COLO668 (cell line): ENCODE measurements around the gene SERPINA1.
"Not testable (repeated sequence)": the region's sequence is repeated elsewhere in the genome, so short reads cannot be mapped to it uniquely, and the experiment has no call there.

Experiments
- DNase-seq: peaks from one replicate; lab custom pipeline; 2025; ENCODE audit not compliant: unreplicated experiment; lab: John Stamatoyannopoulos, UW

Gene SERPINA1

DNA sequence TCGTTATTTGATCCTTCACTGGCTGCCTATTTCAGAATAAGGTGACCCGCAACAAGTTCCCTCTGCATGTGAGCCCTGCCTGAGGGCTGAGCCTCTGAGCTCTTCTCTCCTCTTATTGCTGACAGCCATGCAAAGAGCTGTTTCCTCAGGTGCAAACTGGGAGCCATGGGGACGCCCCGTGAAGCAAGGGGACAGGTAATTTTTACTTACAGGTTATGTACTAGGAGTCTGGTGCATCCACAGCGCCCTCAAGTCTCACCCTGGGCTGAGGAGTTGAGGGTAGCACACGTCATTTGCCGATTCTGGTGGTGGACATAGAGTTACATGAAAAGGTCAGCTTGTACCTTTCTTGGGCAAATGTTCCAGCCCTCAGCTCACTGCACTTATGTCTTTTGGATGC lies 39.1 kb downstream of the SERPINA1 start:
- DNase-seq, result no peak

DNA sequence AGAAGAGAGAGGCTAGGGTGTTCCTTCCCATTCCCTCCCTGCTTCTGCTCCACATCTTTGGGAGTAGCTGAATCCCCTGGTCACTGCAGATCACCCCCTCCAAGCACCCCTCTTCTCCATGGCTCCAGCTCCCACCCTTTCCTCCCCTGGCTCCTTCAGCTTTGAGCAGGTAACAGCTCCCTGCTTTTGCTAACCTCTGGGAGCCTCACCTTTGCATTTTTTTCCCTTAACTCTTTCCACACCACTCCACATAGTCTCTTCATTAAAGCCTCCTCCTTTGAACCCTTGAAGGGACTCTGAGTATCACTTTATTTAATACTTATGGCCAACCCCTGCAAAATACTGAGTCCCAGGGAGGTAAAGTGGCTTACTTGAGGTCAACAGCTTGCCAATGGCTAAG lies 39.6 kb downstream of the SERPINA1 start:
- no peak for DNase-seq

DNA sequence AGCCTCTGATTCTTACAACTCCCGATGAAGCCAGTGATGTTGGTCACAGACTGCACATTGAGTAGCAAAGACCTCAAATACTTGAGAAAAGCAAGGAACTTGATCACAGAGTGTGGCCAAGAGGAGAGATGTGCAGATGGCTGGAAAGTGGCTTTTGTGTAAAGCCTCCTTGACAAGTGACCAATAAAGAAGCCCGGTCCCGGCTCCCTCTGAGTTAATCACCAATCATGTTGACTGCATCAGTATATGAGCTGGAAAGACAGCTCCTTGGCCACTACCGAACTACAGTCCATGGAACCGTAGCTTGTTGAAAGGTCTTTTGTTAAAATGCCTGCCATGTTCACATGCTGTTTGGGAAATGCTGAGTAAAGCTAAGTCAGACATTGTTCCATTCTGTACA lies 41.6 kb downstream of the SERPINA1 start:
- DNase-seq, result no peak

DNA sequence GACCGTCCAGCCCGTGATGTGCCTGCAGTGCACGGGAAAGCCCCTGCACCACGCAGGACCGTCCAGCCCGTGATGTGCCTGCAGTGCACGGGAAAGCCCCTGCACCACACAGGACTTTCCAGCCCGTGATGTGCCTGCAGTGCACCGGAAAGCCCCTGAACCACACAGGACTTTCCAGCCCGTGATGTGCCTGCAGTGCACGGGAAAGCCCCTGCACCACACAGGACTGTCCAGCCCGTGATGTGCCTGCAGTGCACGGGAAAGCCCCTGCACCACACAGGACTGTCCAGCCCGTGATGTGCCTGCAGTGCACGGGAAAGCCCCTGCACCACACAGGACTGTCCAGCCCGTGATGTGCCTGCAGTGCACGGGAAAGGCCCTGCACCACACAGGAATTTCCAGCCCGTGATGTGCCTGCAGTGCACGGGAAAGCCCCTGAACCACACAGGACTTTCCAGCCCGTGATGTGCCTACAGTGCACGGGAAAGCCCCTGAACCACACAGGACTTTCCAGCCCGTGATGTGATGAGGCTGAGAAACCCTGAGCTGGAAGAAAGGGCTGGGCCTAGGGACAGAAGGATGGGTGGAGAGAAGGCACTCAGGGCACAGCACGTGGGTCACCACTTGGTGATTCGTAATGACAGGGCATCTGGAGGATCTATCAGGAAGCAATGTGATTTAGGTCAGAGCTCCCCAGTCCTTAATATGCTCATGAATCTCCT lies 42.2 kb downstream of the SERPINA1 start:
- DNase-seq, result not testable (repeated sequence)

DNA sequence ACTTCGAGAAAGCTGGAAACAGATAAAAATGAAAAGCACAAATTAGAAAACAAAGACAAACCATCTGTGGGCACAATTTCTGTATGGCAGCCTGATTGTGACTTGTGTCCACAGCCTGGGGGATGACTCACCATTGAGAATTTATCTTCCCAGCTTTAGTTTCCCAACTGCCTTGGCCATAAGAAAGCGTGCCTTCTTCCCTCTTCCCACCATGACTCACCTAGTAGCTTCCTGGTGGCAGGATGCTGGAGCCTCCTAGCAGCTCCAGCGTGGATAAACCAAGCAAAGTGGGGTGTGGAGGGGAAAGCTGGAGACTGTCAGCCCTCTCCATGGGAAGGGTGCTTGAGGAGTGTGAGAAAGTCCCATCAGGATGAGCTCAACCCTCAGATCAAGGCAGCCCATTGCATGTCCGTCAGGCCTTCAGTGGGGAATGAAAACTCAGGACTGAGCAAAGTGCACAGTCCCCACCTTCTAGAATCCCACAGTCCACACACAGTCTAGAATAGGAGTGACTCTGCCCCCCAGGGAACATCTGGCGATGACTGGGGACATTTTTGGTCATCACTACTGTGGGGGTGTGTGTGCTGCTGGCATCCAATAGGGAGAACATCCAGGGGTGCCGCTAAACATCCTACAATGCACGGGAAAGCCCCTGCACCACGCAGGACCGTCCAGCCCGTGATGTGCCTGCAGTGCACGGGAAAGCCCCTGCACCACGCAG lies 42.9 kb downstream of the SERPINA1 start:
- no peak for DNase-seq

DNA sequence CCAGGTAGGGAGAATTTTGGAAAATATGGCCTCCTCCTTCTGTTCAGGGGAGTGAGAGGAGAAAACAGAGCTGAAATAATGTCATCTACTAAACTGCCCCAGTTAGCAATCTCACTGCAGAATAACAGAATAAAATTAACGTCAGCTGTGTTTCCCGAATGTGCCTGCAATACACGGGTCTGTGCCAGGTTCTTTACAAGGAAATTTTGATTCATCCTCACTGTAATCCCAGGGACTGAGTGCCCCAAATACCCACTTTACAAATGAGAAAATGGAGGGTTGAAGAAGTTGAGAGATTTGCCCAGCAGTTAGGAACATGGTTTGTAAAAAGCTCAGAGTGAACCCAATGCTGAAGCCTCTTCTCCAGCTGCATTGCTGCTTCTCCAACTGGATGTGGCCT lies 44.0 kb downstream of the SERPINA1 start:
- no peak for DNase-seq

DNA sequence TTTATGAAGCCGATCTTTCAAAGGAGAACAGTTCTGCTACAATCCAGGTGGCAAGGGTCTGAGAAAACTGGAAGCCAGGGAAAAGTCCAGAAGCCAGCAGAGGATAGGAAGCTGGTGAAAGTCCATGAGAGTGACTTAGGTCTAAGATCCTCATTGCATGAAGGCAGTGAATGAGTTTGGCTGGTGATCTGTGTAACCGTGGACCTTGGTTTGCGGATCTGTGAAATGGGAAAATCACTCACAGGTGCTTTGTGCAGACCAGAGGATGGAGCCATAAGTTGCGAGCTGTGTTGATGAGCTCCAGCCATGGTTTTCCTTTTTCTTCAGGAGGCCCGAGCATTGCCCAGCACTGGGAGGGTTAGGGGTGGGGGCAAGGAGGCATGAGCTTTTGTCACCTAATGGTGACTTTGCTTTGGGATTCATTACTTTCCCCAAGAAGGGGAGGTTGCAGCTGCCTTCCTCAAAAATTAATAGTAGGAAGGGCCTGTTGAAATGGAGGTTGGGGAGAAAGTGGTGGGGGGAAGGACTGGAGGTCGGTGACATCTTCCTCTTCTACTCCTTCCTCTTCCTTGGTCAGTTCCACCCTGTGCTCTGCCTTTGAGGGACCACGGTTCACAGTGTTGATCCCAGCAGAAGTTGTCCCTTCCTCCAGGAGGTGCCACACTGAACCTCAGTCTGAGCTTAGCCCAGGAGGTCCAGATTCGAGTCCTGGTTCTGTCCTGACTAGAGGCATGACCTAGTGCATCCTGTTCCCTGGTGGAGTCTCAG lies 45.0 kb downstream of the SERPINA1 start:
- no peak for DNase-seq

DNA sequence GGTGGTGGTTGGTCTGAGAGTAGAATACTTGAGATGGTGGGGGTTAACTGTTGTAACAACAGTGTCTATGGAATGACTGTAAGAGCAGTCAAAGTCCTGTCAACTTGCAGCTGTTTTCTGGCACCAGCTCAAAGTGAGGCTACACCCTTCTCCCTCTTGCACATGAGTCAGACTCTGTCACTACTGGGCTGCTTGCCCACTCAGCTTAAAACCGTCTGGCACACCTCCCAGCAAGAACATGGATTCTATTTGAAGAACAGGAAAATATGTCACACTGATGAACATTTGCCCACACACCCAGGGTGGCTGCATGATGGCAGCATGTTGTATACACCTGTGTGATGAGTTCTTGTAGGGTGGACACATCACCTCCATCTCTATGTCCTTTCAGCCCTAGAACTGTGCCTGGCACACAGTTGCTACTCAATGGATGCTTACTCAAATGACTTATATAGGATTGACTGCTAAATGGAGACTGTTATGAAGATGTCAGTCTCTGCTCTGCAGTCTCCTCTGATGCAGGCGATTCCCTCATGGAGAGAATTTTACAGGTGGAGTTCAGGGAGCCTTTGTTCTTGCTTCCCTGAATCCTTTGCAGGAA lies 46.0 kb downstream of the SERPINA1 start:
- peak; percentile 27 for DNase-seq

DNA sequence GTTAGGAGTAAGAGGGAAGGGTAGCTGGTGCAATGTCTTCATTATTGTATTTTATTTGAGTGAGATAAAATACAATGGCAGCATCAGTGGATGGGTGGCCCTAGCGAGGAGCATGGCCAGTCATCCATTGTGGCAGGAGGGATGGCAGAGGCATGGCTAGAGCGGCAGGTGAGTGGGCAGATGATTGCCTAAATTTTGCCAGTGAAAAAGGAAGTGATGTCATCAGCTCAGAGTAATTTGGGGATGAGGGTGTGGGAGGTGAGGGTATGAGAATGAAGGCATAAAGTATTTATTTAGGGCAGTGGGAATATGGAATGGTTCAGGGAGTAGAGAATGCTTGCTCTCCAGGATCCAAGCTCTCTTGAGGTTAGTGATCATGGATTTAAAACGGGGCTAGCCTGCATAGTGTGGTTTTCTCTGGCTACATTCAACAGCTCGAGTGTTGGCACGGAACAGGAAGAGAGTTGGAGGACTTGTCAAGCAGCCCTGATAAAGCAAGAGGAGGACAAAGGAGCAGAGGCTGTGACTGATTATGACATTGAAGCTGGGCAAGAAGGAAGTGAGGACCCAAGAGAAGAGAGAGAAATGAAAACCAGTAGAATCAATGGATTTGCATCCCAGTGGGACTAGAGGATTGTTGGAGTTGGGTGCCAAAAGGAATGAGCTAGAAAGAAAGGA lies 46.6 kb downstream of the SERPINA1 start:
- no peak for DNase-seq

DNA sequence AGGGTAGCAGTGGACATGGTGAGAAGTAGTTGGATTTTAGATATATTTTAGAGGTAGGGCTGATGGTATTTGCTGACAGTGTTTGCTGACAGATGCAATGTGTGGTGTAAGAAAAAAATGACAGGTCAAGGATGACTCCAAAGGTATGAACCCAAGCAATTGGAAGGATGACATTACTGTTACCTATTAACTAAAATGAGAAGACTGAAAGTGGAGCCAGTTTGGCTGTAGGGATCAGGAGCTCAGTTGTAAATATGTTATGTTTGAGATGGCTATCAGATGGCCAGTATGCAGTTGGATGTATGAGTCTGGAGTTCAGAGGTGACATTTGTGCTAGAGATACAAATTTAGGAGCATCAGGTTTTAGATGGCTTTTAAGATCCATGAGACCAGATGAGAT lies 47.9 kb downstream of the SERPINA1 start:
- no peak for DNase-seq

DNA sequence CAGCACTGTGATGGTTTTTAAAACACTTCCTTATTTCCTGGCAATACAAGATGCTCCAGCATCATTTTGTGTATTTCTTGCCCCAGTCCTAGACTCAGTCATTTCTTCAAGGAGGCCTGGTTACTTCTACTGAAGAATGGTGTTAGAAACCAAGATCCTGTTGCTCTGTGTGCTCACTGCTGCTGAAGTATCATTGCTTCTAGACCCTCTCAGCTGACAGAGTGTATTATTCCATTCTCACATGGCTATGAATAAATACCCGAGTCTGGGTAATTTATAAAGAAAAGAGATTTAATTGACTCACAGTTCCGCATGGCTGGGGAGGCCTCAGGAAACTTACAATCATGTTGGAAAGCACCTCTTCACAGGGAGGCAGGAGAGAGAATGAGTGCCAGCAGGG lies 50.4 kb downstream of the SERPINA1 start:
- DNase-seq, result no peak

DNA sequence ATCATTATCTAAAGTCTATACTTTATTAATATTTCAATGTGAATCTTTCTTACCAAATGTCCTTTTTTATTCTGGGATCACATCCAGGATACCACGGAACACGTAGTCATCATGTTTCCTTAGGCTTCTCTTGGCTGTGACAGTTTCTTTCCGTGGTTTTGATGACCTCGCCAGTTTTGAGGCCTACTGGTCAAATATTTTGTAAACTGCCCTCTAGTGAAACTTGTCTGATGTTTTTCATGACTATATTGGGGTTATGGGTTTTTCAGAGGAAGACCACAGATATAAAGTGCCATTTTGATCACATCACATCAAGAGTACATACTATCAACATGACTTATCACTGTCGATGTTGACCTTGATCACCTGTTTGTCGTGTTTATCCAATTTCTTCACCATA lies 51.1 kb downstream of the SERPINA1 start:
- no peak for DNase-seq

DNA sequence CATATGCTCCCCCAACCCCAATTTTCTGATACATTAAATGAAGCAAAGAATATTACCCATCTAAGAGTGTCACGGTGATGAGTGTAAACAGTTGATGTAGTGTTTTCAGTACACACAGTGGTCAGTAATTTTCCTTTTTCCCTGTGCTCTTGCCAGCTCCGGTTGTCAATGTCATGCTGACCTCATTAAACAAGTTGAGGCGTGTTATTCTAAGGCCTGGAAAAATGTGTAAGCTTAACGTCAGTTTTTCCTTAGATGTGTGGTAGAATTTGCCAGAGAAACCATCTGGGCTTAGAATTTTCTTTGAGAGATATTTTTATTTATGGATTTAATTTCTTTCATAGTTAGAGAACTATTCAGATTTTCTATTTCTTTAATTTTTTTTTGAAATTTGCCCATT lies 53.5 kb downstream of the SERPINA1 start:
- no peak for DNase-seq

DNA sequence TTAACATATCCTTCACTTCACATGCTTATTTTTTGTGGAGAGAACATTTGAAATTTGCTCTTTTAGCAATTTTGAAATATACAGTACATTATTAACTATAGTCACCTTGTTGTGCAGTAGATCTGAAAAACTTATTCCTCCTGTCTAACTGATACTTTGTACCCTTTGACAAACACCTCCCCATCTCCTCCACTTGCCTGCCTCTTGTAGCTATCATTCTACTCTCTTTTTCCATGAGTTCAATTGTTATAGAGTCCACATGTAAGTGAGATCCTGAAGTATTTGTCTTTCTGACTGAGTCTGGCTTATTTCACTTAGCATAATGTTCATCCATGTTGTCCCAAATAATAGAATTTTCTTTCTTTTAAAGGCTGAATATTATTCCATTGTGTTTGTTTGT lies 55.8 kb downstream of the SERPINA1 start:
- DNase-seq, result no peak

DNA sequence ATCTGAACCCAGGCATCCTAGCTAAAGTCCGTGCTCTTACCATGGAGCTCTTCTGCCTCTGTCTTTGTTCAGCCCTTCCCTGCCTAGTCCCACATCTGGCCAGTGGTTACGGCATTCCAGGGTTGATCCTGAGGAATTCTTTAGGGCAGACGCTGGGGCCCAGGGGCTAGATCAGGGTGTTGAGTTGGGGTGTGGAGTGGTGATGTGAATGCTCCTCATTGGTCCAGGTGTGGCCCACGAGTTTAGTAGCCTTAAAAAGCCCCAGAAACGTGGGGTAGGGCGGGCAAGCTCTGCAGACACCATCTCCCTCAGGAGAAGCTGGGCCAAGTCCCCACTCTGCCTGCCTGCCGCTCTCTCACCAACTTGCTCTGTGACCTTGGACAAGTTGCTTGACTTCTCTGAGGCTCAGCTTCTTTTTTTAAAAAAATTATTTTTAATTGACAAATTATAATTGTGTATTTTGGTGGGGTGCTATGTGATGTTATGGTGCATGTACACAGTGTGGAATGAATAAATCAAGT lies 56.3 kb downstream of the SERPINA1 start:
- no peak for DNase-seq

DNA sequence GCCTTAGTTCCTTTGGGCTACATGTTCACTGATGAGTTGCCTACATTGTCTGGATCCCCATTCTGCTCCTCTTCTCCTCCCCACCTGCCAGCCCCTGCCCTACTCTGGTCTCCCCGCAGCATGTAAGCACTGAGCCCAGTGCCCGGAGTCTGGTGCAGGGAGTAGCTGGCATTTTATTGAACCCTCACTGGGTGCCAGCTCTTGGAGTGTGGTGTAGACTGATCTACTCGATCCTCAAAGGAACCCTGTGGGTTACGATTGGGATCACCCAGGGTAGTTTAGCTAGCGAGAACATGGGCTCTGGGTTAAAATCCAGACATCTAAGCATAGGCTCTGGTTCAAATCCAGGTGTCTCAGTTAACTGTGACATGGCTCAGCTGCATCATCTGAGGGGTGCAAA lies 56.9 kb downstream of the SERPINA1 start:
- no peak for DNase-seq

DNA sequence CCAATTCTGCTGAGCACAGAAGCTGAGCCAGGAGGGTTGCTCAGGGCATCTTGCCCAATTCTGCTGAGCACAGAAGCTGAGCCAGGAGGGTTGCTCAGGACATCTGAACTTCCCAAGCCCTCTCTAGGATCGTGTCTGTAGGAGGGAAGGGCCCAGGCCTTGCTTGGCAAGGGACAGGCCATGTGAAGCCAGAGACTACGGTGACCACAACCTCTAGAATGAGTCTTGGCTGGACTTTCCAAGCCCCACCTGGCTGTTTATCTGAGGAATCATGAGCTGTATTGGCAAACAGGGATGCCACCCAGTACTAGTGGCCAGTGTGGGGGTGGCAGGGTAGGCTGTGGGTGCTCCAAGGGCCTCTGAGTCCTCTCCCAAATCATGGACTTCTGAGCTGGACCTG lies 57.5 kb downstream of the SERPINA1 start:
- DNase-seq, result no peak

DNA sequence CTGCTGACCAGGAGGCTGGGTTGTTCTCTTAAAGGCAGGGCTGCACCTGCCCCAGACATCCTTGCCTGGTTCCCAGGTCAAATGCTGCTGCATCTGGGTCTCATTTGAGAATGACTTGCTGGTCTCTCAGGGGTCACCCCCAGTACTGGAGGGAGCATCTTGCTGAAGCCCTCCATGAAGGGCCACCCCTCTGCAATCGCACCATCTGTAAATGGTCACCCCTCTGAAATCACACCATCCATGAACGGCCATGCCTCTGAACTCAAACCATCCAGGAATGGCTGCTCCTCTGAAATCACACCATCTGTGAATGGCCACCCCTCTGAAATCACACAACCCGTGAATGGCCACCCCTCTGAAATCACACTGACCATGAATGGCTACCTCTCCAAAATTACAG lies 58.0 kb downstream of the SERPINA1 start:
- DNase-seq, result no peak

DNA sequence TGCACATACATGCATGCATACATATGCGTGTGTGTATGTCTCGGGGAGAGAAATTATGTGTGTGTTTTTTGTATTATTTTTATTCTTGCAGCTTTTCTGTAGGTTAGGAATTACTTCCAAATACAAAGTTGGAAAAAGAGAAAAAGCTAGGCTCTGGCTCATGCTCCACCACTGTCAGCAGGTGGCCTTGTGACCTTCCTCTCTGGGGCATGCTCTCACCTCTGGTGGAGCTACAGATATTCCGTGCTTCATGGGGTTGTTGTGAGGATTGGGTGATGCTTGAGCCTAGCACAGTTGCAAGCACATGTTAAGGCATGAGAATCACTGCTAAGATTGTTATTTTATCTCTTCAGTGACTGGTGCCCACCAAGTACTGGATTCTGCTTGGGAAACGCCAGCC lies 58.5 kb downstream of the SERPINA1 start:
- DNase-seq, result no peak

DNA sequence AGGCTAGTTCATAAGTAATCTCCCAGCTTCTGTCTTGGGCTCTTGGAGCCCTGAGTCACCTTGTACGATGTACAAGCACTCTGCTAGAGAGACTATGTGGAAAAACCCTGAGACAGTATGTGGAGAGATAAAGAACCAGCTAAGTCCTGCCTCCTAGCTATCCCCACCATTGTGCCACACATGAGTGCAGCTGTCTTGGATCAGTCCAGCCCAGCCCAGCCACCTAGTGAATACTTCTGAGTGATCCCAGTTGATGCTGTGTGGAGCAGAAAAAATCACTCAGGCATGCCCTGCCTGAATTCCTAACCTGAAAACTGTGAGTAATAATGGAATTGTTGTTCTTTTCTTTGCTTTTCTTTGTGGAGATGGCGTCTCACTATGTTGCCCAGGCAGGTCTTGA lies 60.2 kb downstream of the SERPINA1 start:
- DNase-seq, result no peak
